HepG2 (cell line): Measurements from ENCODE around the gene CST4. TPM values are rescaled to one million over a fixed set of nuclear protein-coding genes. Genes with fewer than 3 reads are reported as not detected.

Experiments used
- ATF7-NPFF ChIP-seq: sonication (generic); formaldehyde crosslinking; IDR thresholded peaks from 2 replicates; pipeline ENCODE4 v1.8.1; 2023; ENCODE audit warnings: mild to moderate bottlenecking, low read depth, missing genetic modification reagents, moderate library complexity
- ATM ChIP-seq: fragments of 450-650 bp; IDR thresholded peaks from 2 replicates; pipeline ENCODE4 v1.7.1; 2017; ENCODE audit warnings: mild to moderate bottlenecking, borderline replicate concordance
- CEBPB ChIP-seq: IDR thresholded peaks from 2 replicates; pipeline ENCODE4 v1.6.1; 2011; ENCODE audit warnings: low read depth, low read length, improper control_type of control experiment, borderline replicate concordance
- ERF ChIP-seq: IDR thresholded peaks from 2 replicates; pipeline ENCODE4 v1.6.1; 2018; ENCODE audit warnings: missing biosample characterization, missing genetic modification reagents
- HNF4G ChIP-seq, 2 experiments: sonication (generic) in 1 of 2; formaldehyde crosslinking in 1 of 2; IDR thresholded peaks; 2 replicates each; pipeline versions ENCODE4 v1.4.0 to v1.6.1; 2011 to 2020; ENCODE audit warnings: borderline replicate concordance in 2 of 2, low read depth in 2 of 2, mild to moderate bottlenecking in 2 of 2, low read length in 1 of 2, missing genetic modification reagents in 1 of 2, moderate library complexity in 1 of 2
- HNRNPH1 ChIP-seq: fragments of 200-400 bp; formaldehyde crosslinking; optimal IDR thresholded peaks from 2 replicates; pipeline ENCODE3; 2017; ENCODE audit warnings: mild to moderate bottlenecking, low read depth, low read length
- HNRNPLL ChIP-seq: fragments of 200-400 bp; formaldehyde crosslinking; IDR thresholded peaks from 2 replicates; pipeline ENCODE4 v1.6.1; 2017; ENCODE audit warnings: mild to moderate bottlenecking, low read depth, low read length; ENCODE audit not compliant: poor library complexity, severe bottlenecking
- JUNB ChIP-seq: sonication (generic); formaldehyde crosslinking; IDR thresholded peaks from 2 replicates; pipeline ENCODE4 v1.8.0; 2022; ENCODE audit warnings: missing genetic modification reagents, mild to moderate bottlenecking, borderline replicate concordance
- KDM3A ChIP-seq: IDR thresholded peaks from 2 replicates; pipeline ENCODE4 v1.6.1; 2018; ENCODE audit warnings: low read depth, missing compliant biosample characterization
- MED13 ChIP-seq: sonication (generic); formaldehyde crosslinking; IDR thresholded peaks from 2 replicates; pipeline ENCODE4 v1.5.0; 2020; ENCODE audit warnings: missing genetic modification reagents
- MEF2D ChIP-seq: sonication (generic); formaldehyde crosslinking; IDR thresholded peaks from 2 replicates; pipeline ENCODE4 v1.5.1; 2020; ENCODE audit warnings: mild to moderate bottlenecking, missing genetic modification reagents
- MTA1 ChIP-seq: sonication (generic); formaldehyde crosslinking; IDR thresholded peaks from 2 replicates; pipeline ENCODE4 v1.4.0; 2020; ENCODE audit warnings: missing genetic modification reagents, mild to moderate bottlenecking, borderline replicate concordance
- MTF1 ChIP-seq: sonication (generic); formaldehyde crosslinking; IDR thresholded peaks from 2 replicates; pipeline ENCODE4 v1.5.0; 2020; ENCODE audit warnings: missing genetic modification reagents
- NFIB ChIP-seq: sonication (generic); formaldehyde crosslinking; IDR thresholded peaks from 2 replicates; pipeline ENCODE4 v1.9.0; 2021; ENCODE audit warnings: missing genetic modification reagents, mild to moderate bottlenecking, borderline replicate concordance
- NPAS2 ChIP-seq: sonication (generic); formaldehyde crosslinking; IDR thresholded peaks from 2 replicates; pipeline ENCODE4 v1.8.0; 2022; ENCODE audit warnings: mild to moderate bottlenecking, missing genetic modification reagents, borderline replicate concordance
- ONECUT2 ChIP-seq: sonication (generic); formaldehyde crosslinking; IDR thresholded peaks from 2 replicates; pipeline ENCODE4 v1.4.0; 2020; ENCODE audit warnings: missing genetic modification reagents
- PPARG ChIP-seq: conservative IDR thresholded peaks from 2 replicates; pipeline ENCODE4 v1.6.1; 2016; ENCODE audit warnings: missing biosample characterization, missing genetic modification reagents
- RCOR2 ChIP-seq: IDR thresholded peaks from 2 replicates; pipeline ENCODE4 v1.6.1; 2016; ENCODE audit warnings: missing biosample characterization, missing genetic modification reagents
- RFX1 ChIP-seq: fragments of 450-650 bp; IDR thresholded peaks from 2 replicates; pipeline ENCODE4 v1.6.1; 2017
- SMAD9 ChIP-seq: sonication (generic); formaldehyde crosslinking; IDR thresholded peaks from 2 replicates; pipeline ENCODE4 v1.5.1; 2020; ENCODE audit warnings: mild to moderate bottlenecking, missing genetic modification reagents
- SP4 ChIP-seq: sonication (generic); formaldehyde crosslinking; IDR thresholded peaks from 2 replicates; pipeline ENCODE4 v1.8.1; 2023; ENCODE audit warnings: mild to moderate bottlenecking, missing genetic modification reagents
- TBX3 ChIP-seq: fragments of 450-650 bp; IDR thresholded peaks from 2 replicates; pipeline ENCODE4 v1.6.1; 2017; ENCODE audit warnings: antibody characterized with exemption, mild to moderate bottlenecking, inconsistent platforms, borderline replicate concordance
- ZNF124 ChIP-seq: sonication (generic); formaldehyde crosslinking; IDR thresholded peaks from 2 replicates; pipeline ENCODE4 v1.4.0; 2020; ENCODE audit warnings: missing genetic modification reagents
- ZNF160 ChIP-seq: sonication (generic); formaldehyde crosslinking; IDR thresholded peaks from 2 replicates; pipeline ENCODE4 v1.8.0; 2022; ENCODE audit warnings: mild to moderate bottlenecking, inconsistent platforms, missing genetic modification reagents
- ZNF20 ChIP-seq: sonication (generic); formaldehyde crosslinking; IDR thresholded peaks from 2 replicates; pipeline ENCODE4 v1.4.0; 2020; ENCODE audit warnings: mild to moderate bottlenecking, moderate library complexity, missing genetic modification reagents
- ZNF335 ChIP-seq: sonication (generic); formaldehyde crosslinking; IDR thresholded peaks from 2 replicates; pipeline ENCODE4 v1.4.0; 2020; ENCODE audit warnings: missing genetic modification reagents
- ZNF460 ChIP-seq: sonication (generic); formaldehyde crosslinking; IDR thresholded peaks from 2 replicates; pipeline ENCODE4 v1.5.1; 2020; ENCODE audit warnings: missing genetic modification reagents, mild to moderate bottlenecking, borderline replicate concordance
- ZNF879 ChIP-seq: sonication (generic); formaldehyde crosslinking; IDR thresholded peaks from 2 replicates; pipeline ENCODE4 v1.8.1; 2023; ENCODE audit warnings: missing genetic modification reagents
- polyA plus RNA-seq, 8 experiments: library from polyadenylated mRNA; depleted of rRNA in 3 of 8; stranded (reverse) in 7 of 8; unstranded in 1 of 8; fragments of >200 nt; fragmentation: Illumina TruSeq in 4 of 8; extraction: Trizol in 4 of 8; gene quantifications; 2 replicates each; pipeline versions ENCODE4 v1.2.1 to v1.2.3, GENCODE V29; 2011 to 2016; ENCODE audit warnings: low read depth in 4 of 8, missing spikeins in 1 of 8, mixed read lengths in 1 of 8; ENCODE audit not compliant: insufficient read depth in 1 of 8
- total RNA-seq, 5 experiments: library from RNA; depleted of rRNA; stranded (reverse); fragments of >200 nt; fragmentation: Illumina TruSeq; extraction: Trizol; gene quantifications; 2 replicates each; pipeline ENCODE4 v1.2.3, GENCODE V29; 2016; ENCODE audit warnings: low read depth in 1 of 5
- TF ChIP-seq, protein P1 (sequence below): sonication (generic); formaldehyde crosslinking; IDR thresholded peaks from 2 replicates; pipeline ENCODE4 v1.8.0; 2022; ENCODE audit warnings: mild to moderate bottlenecking, missing genetic modification reagents; ENCODE audit not compliant: insufficient replicate concordance
- TF ChIP-seq, protein P2 (sequence below): sonication (generic); formaldehyde crosslinking; IDR thresholded peaks from 2 replicates; pipeline ENCODE4 v1.5.0; 2020; ENCODE audit warnings: missing genetic modification reagents, mild to moderate bottlenecking, borderline replicate concordance
- TF ChIP-seq, protein P3 (sequence below): sonication (generic); formaldehyde crosslinking; IDR thresholded peaks from 2 replicates; pipeline ENCODE4 v1.4.0; 2020; ENCODE audit warnings: missing genetic modification reagents

CST4 gene
- total and polyA plus RNA-seq, 2 of the 13 experiments (the other 11 are each of a cell fraction or from before 2014, with no cell fraction given), result not detected

DNA sequence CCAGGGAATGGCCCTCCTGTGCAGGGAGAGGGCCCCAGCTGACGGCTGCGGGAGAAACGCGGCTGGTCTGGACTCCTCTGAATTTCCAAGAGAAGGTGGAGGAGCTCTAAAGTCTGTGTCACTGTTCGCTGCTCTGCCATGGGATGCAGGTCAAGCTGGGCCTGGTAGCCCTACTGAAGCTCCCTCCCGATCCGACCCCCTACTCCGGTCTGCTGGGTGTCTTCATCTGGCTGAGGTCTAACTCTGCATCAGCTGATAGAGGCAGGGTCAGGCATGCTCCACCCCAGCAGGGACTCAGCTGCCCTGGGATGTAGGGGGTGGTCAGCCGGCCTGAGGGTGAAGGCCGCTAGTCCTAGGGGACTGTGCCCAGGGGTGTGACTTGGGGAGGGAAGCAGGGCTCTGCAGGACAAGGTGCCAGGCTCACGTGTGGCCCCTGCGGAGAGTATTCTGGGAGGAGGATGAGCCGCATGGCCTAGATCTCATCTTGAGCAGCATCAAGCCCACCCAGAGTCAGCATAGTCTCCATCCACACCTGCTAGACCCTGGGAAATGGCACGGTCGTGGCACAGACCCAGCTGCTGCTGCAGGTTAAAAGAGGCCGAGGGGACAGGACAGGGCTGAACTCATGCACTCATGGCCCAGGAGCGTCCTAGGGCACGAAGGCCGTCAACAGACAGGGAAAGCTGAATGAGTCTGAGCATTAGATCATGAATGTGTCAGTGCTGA, 52.5 kb downstream of the CST4 start (continued):
- TF ChIP-seq ZNF335 (no peak), HNRNPH1 (no peak), ZNF124 (CRISPR knock-in tag) (no peak), TBX3 (no peak), ZNF20 (no peak; the same call in 1 of the 2 replicates), RFX1 (no peak), PPARG (no peak), ZNF160 (CRISPR knock-in tag) (no peak), SP4 (CRISPR knock-in tag) (peak; percentile 46; the same call in 1 of the 2 replicates), MTF1 (CRISPR knock-in tag) (no peak), NPAS2 (CRISPR knock-in tag) (no peak), MTA1 (CRISPR knock-in tag) (0 out of 2 replicates have a peak, but pooled peaks have one; percentile 13), ONECUT2 (no peak), HNF4G (IDR thresholded peaks at IDR 0.05; ENCODE audit: borderline replicate concordance, low read depth, low read length) (no peak), HNF4G (CRISPR knock-in tag; IDR thresholded peaks at IDR 0.05; ENCODE audit: borderline replicate concordance, low read depth) (0 out of 2 replicates have a peak, but pooled peaks have one; percentile 56), KDM3A (no peak), SMAD9 (CRISPR knock-in tag) (no peak), ZNF460 (no peak), ERF (CRISPR knock-in tag) (no peak), JUNB (CRISPR knock-in tag) (0 out of 2 replicates have a peak, but pooled peaks have one; percentile 17), ATM (no peak), ZNF879 (CRISPR knock-in tag) (0 out of 2 replicates have a peak, but pooled peaks have one; percentile 51), HNRNPLL (peak; percentile 33), NFIB (CRISPR knock-in tag) (no peak), MED13 (CRISPR knock-in tag) (no peak), CEBPB (no peak), ATF7-NPFF (CRISPR knock-in tag) (no peak), MEF2D (CRISPR knock-in tag) (no peak), RCOR2 (CRISPR knock-in tag) (no peak)
- TF ChIP-seq, protein P1, sequence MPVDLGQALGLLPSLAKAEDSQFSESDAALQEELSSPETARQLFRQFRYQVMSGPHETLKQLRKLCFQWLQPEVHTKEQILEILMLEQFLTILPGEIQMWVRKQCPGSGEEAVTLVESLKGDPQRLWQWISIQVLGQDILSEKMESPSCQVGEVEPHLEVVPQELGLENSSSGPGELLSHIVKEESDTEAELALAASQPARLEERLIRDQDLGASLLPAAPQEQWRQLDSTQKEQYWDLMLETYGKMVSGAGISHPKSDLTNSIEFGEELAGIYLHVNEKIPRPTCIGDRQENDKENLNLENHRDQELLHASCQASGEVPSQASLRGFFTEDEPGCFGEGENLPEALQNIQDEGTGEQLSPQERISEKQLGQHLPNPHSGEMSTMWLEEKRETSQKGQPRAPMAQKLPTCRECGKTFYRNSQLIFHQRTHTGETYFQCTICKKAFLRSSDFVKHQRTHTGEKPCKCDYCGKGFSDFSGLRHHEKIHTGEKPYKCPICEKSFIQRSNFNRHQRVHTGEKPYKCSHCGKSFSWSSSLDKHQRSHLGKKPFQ (CRISPR knock-in tag), result no peak
- TF ChIP-seq, protein P2, sequence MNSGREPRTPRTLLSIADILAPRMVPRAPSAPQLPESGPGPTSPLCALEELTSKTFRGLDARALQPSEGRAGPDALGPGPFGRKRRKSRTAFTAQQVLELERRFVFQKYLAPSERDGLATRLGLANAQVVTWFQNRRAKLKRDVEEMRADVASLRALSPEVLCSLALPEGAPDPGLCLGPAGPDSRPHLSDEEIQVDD (CRISPR knock-in tag), result peak; percentile 45; the same call in 1 of the 2 replicates
- TF ChIP-seq, protein P3, sequence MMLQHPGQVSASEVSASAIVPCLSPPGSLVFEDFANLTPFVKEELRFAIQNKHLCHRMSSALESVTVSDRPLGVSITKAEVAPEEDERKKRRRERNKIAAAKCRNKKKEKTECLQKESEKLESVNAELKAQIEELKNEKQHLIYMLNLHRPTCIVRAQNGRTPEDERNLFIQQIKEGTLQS (CRISPR knock-in tag), result no peak
